Osteocyte (in vitro differentiated cells): Measurements from ENCODE around the gene LEMD2. TPM values are rescaled to one million over a fixed set of nuclear protein-coding genes. Genes with fewer than 3 reads are reported as not detected.
A peak's percentile ranks its signal among the peaks of the same experiment; 100 is the strongest.

ENCODE experiments used
- DNase-seq: peaks from one replicate; pipeline ENCODE4 v3.0.0; 2021; ENCODE audit warnings: mixed read lengths; ENCODE audit not compliant: unreplicated experiment; ENCODE audit errors: extremely low spot score
- H3K27ac Mint-ChIP-seq: one replicate; pipeline ENCODE4 v1.8.0; 2021; ENCODE audit warnings: mild to moderate bottlenecking, mixed read lengths; ENCODE audit not compliant: unreplicated experiment
- H3K27me3 Mint-ChIP-seq: one replicate; pipeline ENCODE4 v1.8.0; 2021; ENCODE audit warnings: mixed read lengths; ENCODE audit not compliant: unreplicated experiment
- H3K36me3 Mint-ChIP-seq: one replicate; pipeline ENCODE4 v1.8.0; 2021; ENCODE audit warnings: mixed read lengths; ENCODE audit not compliant: unreplicated experiment
- H3K4me1 Mint-ChIP-seq: one replicate; pipeline ENCODE4 v1.8.0; 2021; ENCODE audit warnings: mixed read lengths; ENCODE audit not compliant: unreplicated experiment
- H3K4me3 Mint-ChIP-seq: one replicate; pipeline ENCODE4 v1.8.0; 2021; ENCODE audit warnings: mild to moderate bottlenecking, moderate library complexity, mixed read lengths; ENCODE audit not compliant: unreplicated experiment
- H3K9me3 Mint-ChIP-seq: one replicate; pipeline ENCODE4 v1.8.0; 2021; ENCODE audit warnings: mixed read lengths; ENCODE audit not compliant: unreplicated experiment
- total RNA-seq: library from RNA; stranded (reverse); gene quantifications from 2 replicates; pipeline ENCODE4 v1.2.1, GENCODE V29; 2021
- TF ChIP-seq, protein P1 (sequence below): fragments of 200-600 bp; sonication (generic); IDR thresholded peaks from 2 replicates; pipeline ENCODE4 v1.5.0; 2021; ENCODE audit warnings: antibody characterized with exemption, mild to moderate bottlenecking, moderate library complexity

Gene LEMD2
- total RNA-seq, 1 donor from 2014 or later = 70.4 TPM

DNA sequence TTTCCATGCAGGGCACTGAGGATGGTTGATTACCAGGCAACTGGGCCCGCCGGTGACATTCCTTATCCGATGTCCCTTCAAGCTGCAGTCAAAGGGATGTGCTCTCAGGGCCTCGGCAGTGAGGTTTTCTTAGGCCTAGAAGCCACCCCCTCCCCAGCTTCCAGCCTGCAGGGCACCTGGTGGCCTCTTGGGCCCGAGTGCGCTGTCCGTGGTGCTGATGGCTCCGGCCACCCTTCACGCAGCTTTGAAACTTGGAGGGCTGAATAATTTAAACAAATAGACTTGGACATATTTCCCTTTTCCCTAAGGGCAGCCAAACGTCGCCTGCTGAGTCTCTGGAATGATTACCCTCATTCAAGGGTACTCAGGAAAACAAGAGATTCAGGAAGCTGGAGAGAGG, 23.7 kb upstream of the LEMD2 start:
- no peak overlapping the region for H3K27ac Mint-ChIP-seq

GRCh38 chr6:33809594-33809993, 20.7 kb upstream of the LEMD2 start:
- H3K27me3 Mint-ChIP-seq = peaks cover 55% of the 10 kb centered on the region
- H3K9me3 Mint-ChIP-seq = no peaks in the 10 kb centered on the region
- TF ChIP-seq, protein P1, sequence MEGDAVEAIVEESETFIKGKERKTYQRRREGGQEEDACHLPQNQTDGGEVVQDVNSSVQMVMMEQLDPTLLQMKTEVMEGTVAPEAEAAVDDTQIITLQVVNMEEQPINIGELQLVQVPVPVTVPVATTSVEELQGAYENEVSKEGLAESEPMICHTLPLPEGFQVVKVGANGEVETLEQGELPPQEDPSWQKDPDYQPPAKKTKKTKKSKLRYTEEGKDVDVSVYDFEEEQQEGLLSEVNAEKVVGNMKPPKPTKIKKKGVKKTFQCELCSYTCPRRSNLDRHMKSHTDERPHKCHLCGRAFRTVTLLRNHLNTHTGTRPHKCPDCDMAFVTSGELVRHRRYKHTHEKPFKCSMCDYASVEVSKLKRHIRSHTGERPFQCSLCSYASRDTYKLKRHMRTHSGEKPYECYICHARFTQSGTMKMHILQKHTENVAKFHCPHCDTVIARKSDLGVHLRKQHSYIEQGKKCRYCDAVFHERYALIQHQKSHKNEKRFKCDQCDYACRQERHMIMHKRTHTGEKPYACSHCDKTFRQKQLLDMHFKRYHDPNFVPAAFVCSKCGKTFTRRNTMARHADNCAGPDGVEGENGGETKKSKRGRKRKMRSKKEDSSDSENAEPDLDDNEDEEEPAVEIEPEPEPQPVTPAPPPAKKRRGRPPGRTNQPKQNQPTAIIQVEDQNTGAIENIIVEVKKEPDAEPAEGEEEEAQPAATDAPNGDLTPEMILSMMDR = no peak

More for the DNA sequence above, 23.7 kb upstream of the LEMD2 start:
- TF ChIP-seq, protein P1 = peak; percentile 45
- peaks cover 60% of the 10 kb centered on the region for H3K27me3 Mint-ChIP-seq
- H3K4me3 Mint-ChIP-seq = no peak overlapping the region
- no peak for DNase-seq
- H3K4me1 Mint-ChIP-seq = peaks cover 4% of the 10 kb centered on the region
- no peaks in the 10 kb centered on the region for H3K9me3 Mint-ChIP-seq
- H3K36me3 Mint-ChIP-seq = no peaks in the 10 kb centered on the region

DNA sequence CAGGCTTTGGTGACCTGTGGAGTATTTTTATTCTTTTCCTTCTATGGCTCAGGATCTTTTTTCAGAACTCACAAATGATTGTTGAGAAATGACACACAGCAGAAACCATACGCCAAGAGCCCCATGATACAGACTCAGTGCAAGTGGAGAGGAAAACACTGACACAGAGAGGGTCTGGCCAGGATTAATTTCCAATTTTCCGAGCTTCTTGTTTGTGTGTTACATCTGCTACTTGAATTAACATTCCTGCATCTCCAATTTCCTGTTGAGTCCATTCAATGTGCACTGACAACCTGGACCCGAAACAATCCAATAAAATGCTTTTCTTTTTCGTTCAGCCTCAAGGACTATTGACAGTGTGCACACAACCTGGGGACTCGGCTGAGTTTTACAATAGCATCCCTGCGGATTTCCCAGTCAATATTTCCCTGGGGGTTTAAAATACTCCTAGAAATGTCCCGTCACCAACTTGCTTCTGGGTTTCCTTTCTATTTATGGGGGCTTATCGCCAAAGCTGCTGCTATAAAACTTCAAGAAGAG, 19.8 kb upstream of the LEMD2 start:
- DNase-seq = no peak
- Mint-ChIP-seq H3K4me3 (no peak overlapping the region), H3K27ac (no peak overlapping the region), H3K27me3 (peaks cover 58% of the 10 kb centered on the region), H3K4me1 (peaks cover 4% of the 10 kb centered on the region), H3K9me3 (no peaks in the 10 kb centered on the region), H3K36me3 (no peaks in the 10 kb centered on the region)
- TF ChIP-seq, protein P1 = no peak

More at GRCh38 chr6:33809594-33809993, 20.7 kb upstream of the LEMD2 start:
- Mint-ChIP-seq H3K4me1 (peaks cover 4% of the 10 kb centered on the region), H3K4me3 (no peak overlapping the region), H3K27ac (no peak overlapping the region), H3K36me3 (no peaks in the 10 kb centered on the region)
- no peak for DNase-seq

DNA sequence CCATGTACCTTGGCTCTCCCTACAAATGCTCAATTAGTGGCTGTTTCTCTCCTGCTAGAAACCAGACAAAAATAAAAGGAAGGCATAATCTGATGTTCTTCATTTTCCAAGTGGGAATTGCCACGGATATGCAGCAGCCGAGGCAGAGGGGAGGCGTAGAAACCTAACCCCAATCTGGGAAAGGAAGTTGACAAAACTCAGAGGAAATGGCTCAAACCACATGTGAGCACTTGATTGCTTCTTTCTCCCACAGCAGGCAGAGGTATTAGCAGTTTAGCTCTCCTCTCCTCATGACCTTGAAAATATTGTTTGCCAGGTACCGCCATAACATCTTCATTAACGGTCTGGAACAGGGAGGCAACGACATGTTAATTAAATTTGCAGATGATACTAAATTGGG, 18.7 kb upstream of the LEMD2 start:
- TF ChIP-seq, protein P1 = no peak
- DNase-seq = no peak
- Mint-ChIP-seq H3K27ac (no peak overlapping the region), H3K4me3 (no peak overlapping the region), H3K36me3 (no peaks in the 10 kb centered on the region), H3K27me3 (peaks cover 55% of the 10 kb centered on the region), H3K4me1 (peaks cover 6% of the 10 kb centered on the region), H3K9me3 (no peaks in the 10 kb centered on the region)

DNA sequence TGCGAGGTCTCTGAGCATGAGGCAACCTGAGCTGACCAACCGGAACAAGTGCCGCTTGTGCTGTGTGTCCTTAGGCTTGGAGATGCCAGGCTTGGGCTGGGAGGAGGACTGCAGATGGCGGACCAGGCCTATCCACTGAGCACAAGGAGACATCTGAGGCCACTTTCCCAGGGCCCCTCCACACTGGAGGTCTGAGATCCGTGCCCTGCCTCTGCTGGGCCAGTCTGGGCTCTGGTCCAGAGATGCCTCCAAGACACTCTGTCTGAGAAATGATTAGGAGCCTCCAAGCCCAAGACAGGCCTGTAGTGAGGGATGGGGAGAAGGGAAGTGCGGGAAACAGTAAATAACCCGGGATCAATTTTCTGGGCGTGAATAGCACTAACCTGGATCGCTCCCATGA, 17.9 kb upstream of the LEMD2 start:
- H3K4me1 Mint-ChIP-seq = peaks cover 9% of the 10 kb centered on the region
- H3K27ac Mint-ChIP-seq = no peak overlapping the region
- TF ChIP-seq, protein P1 = no peak
- peaks cover 54% of the 10 kb centered on the region for H3K27me3 Mint-ChIP-seq
- no peak for DNase-seq
- no peaks in the 10 kb centered on the region for H3K9me3 Mint-ChIP-seq
- no peaks in the 10 kb centered on the region for H3K36me3 Mint-ChIP-seq
- no peak overlapping the region for H3K4me3 Mint-ChIP-seq
